Measurements from ENCODE around the gene ERMAP.

DNA sequence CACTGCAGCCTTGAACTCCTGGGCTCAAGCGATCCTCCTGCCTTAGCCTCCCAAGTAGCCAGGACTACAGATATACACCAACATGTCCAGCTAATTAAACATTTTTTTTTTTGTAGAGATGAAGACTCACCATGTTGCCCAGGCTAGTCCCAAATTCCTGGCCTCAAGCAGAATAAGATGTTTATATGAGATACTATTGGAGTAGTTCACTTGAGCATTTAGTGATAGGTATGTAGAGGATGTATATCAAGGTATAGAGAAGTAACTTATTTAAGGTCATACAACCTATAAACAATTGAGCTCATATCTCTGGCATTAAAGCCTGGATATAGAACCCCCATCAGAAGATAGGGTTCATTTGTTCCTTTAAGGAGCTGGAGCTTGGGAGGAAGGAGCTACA is 36.7 kb upstream of the ERMAP start:
- TF ChIP-seq POLR2AphosphoS5 (IDR thresholded peaks at IDR 0.05; ENCODE audit: low read depth) (no peak), EZH2phosphoT487 (IDR thresholded peaks at IDR 0.05; ENCODE audit: unreplicated experiment) (no peak), CREB1 (CRISPR knock-in tag; IDR thresholded peaks at IDR 0.05; ENCODE audit: low read depth) (no peak), EZH2 (IDR thresholded peaks at IDR 0.05; ENCODE audit: low read depth, unreplicated experiment) (no peak), ZNF114 (CRISPR knock-in tag; IDR thresholded peaks at IDR 0.05) (no peak)
- TF ChIP-seq, protein P1, sequence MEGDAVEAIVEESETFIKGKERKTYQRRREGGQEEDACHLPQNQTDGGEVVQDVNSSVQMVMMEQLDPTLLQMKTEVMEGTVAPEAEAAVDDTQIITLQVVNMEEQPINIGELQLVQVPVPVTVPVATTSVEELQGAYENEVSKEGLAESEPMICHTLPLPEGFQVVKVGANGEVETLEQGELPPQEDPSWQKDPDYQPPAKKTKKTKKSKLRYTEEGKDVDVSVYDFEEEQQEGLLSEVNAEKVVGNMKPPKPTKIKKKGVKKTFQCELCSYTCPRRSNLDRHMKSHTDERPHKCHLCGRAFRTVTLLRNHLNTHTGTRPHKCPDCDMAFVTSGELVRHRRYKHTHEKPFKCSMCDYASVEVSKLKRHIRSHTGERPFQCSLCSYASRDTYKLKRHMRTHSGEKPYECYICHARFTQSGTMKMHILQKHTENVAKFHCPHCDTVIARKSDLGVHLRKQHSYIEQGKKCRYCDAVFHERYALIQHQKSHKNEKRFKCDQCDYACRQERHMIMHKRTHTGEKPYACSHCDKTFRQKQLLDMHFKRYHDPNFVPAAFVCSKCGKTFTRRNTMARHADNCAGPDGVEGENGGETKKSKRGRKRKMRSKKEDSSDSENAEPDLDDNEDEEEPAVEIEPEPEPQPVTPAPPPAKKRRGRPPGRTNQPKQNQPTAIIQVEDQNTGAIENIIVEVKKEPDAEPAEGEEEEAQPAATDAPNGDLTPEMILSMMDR (conservative IDR thresholded peaks at IDR 0.05; ENCODE audit: low read depth in 2 of 2) = no peak
- TF ChIP-seq, protein P2, sequence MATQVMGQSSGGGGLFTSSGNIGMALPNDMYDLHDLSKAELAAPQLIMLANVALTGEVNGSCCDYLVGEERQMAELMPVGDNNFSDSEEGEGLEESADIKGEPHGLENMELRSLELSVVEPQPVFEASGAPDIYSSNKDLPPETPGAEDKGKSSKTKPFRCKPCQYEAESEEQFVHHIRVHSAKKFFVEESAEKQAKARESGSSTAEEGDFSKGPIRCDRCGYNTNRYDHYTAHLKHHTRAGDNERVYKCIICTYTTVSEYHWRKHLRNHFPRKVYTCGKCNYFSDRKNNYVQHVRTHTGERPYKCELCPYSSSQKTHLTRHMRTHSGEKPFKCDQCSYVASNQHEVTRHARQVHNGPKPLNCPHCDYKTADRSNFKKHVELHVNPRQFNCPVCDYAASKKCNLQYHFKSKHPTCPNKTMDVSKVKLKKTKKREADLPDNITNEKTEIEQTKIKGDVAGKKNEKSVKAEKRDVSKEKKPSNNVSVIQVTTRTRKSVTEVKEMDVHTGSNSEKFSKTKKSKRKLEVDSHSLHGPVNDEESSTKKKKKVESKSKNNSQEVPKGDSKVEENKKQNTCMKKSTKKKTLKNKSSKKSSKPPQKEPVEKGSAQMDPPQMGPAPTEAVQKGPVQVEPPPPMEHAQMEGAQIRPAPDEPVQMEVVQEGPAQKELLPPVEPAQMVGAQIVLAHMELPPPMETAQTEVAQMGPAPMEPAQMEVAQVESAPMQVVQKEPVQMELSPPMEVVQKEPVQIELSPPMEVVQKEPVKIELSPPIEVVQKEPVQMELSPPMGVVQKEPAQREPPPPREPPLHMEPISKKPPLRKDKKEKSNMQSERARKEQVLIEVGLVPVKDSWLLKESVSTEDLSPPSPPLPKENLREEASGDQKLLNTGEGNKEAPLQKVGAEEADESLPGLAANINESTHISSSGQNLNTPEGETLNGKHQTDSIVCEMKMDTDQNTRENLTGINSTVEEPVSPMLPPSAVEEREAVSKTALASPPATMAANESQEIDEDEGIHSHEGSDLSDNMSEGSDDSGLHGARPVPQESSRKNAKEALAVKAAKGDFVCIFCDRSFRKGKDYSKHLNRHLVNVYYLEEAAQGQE (IDR thresholded peaks at IDR 0.05; ENCODE audit: unreplicated experiment) = no peak
- TF ChIP-seq, protein P3, sequence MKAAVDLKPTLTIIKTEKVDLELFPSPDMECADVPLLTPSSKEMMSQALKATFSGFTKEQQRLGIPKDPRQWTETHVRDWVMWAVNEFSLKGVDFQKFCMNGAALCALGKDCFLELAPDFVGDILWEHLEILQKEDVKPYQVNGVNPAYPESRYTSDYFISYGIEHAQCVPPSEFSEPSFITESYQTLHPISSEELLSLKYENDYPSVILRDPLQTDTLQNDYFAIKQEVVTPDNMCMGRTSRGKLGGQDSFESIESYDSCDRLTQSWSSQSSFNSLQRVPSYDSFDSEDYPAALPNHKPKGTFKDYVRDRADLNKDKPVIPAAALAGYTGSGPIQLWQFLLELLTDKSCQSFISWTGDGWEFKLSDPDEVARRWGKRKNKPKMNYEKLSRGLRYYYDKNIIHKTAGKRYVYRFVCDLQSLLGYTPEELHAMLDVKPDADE (IDR thresholded peaks at IDR 0.05) = no peak
- TF ChIP-seq, protein P4, sequence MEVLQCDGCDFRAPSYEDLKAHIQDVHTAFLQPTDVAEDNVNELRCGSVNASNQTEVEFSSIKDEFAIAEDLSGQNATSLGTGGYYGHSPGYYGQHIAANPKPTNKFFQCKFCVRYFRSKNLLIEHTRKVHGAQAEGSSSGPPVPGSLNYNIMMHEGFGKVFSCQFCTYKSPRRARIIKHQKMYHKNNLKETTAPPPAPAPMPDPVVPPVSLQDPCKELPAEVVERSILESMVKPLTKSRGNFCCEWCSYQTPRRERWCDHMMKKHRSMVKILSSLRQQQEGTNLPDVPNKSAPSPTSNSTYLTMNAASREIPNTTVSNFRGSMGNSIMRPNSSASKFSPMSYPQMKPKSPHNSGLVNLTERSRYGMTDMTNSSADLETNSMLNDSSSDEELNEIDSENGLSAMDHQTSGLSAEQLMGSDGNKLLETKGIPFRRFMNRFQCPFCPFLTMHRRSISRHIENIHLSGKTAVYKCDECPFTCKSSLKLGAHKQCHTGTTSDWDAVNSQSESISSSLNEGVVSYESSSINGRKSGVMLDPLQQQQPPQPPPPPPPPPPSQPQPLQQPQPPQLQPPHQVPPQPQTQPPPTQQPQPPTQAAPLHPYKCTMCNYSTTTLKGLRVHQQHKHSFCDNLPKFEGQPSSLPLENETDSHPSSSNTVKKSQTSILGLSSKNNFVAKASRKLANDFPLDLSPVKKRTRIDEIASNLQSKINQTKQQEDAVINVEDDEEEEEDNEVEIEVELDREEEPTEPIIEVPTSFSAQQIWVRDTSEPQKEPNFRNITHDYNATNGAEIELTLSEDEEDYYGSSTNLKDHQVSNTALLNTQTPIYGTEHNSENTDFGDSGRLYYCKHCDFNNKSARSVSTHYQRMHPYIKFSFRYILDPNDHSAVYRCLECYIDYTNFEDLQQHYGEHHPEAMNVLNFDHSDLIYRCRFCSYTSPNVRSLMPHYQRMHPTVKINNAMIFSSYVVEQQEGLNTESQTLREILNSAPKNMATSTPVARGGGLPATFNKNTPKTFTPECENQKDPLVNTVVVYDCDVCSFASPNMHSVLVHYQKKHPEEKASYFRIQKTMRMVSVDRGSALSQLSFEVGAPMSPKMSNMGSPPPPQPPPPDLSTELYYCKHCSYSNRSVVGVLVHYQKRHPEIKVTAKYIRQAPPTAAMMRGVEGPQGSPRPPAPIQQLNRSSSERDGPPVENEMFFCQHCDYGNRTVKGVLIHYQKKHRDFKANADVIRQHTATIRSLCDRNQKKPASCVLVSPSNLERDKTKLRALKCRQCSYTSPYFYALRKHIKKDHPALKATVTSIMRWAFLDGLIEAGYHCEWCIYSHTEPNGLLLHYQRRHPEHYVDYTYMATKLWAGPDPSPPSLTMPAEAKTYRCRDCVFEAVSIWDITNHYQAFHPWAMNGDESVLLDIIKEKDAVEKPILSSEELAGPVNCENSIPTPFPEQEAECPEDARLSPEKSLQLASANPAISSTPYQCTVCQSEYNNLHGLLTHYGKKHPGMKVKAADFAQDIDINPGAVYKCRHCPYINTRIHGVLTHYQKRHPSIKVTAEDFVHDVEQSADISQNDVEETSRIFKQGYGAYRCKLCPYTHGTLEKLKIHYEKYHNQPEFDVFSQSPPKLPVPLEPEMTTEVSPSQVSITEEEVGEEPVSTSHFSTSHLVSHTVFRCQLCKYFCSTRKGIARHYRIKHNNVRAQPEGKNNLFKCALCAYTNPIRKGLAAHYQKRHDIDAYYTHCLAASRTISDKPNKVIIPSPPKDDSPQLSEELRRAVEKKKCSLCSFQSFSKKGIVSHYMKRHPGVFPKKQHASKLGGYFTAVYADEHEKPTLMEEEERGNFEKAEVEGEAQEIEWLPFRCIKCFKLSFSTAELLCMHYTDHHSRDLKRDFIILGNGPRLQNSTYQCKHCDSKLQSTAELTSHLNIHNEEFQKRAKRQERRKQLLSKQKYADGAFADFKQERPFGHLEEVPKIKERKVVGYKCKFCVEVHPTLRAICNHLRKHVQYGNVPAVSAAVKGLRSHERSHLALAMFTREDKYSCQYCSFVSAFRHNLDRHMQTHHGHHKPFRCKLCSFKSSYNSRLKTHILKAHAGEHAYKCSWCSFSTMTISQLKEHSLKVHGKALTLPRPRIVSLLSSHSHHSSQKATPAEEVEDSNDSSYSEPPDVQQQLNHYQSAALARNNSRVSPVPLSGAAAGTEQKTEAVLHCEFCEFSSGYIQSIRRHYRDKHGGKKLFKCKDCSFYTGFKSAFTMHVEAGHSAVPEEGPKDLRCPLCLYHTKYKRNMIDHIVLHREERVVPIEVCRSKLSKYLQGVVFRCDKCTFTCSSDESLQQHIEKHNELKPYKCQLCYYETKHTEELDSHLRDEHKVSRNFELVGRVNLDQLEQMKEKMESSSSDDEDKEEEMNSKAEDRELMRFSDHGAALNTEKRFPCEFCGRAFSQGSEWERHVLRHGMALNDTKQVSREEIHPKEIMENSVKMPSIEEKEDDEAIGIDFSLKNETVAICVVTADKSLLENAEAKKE (CRISPR knock-in tag; IDR thresholded peaks at IDR 0.05) = no peak

All from GM23338 (cell line).